GM21786 (cell line): ENCODE results near the gene SLC17A2.

Experiments used
- ATAC-seq: cut with Tn5 transposase; IDR thresholded peaks from one replicate; pipeline ENCODE4 v1.9.1; 2021; ENCODE audit not compliant: unreplicated experiment

Gene SLC17A2

GRCh38 chr6:25930532-25931410, at the start of gene SLC17A2:
SLC17A2 (minus strand) TSS chr6:25930691; CDS start chr6:25925796, 4,895 bp downstream.
- no peak for ATAC-seq

GRCh38 chr6:25975923-25976560, 45.6 kb upstream of the SLC17A2 start:
- ATAC-seq: no peak

GRCh38 chr6:25973923-25974555, 43.5 kb upstream of the SLC17A2 start:
- no peak for ATAC-seq

GRCh38 chr6:25972902-25973301, 42.4 kb upstream of the SLC17A2 start:
- no peak for ATAC-seq

- ATAC-seq: no peak
Observed at GRCh38 chr6:25972128-25972527, 41.6 kb upstream of the SLC17A2 start.

- peak; percentile 42 for ATAC-seq
Observed at GRCh38 chr6:25971187-25971821, 40.8 kb upstream of the SLC17A2 start.

GRCh38 chr6:25968769-25969168, 38.3 kb upstream of the SLC17A2 start:
- no peak for ATAC-seq

GRCh38 chr6:25966711-25967110, 36.2 kb upstream of the SLC17A2 start:
- ATAC-seq: no peak

GRCh38 chr6:25965058-25965457, 34.6 kb upstream of the SLC17A2 start:
- ATAC-seq: no peak

GRCh38 chr6:25963426-25964123, 33.1 kb upstream of the SLC17A2 start:
- no peak for ATAC-seq

GRCh38 chr6:25962149-25963127, 31.9 kb upstream of the SLC17A2 start, which contains the start of gene TRIM38:
TRIM38 (plus strand) TSS chr6:25962802; CDS start chr6:25966523, 3,721 bp downstream.
- ATAC-seq: peak; percentile 75

GRCh38 chr6:25961619-25962148, 31.2 kb upstream of the SLC17A2 start:
- no peak for ATAC-seq

- ATAC-seq: no peak
Observed at GRCh38 chr6:25960734-25961133, 30.2 kb upstream of the SLC17A2 start.

GRCh38 chr6:25959890-25960536, 29.5 kb upstream of the SLC17A2 start:
- ATAC-seq: no peak

- ATAC-seq: no peak
Observed at GRCh38 chr6:25958700-25959162, 28.2 kb upstream of the SLC17A2 start.

GRCh38 chr6:25956226-25956625, 25.7 kb upstream of the SLC17A2 start:
- ATAC-seq: no peak

GRCh38 chr6:25954756-25955155, 24.3 kb upstream of the SLC17A2 start:
- ATAC-seq: no peak

- ATAC-seq: no peak
Observed at GRCh38 chr6:25953733-25954132, 23.2 kb upstream of the SLC17A2 start.

- no peak for ATAC-seq
Observed at GRCh38 chr6:25952535-25952934, 22.0 kb upstream of the SLC17A2 start.
